NB4 (cell line): ENCODE measurements around the gene UTRN.

Experiments
- POLR2A ChIP-seq: IDR thresholded peaks from 2 replicates; pipeline ENCODE4 v1.6.1; 2011; ENCODE audit warnings: mild to moderate bottlenecking; ENCODE audit not compliant: insufficient read length; ENCODE audit errors: extremely low read depth
- TF ChIP-seq, protein P1 (sequence below): IDR thresholded peaks from one replicate; pipeline ENCODE4 v1.5.1; 2012; ENCODE audit warnings: low read depth, low read length

DNA sequence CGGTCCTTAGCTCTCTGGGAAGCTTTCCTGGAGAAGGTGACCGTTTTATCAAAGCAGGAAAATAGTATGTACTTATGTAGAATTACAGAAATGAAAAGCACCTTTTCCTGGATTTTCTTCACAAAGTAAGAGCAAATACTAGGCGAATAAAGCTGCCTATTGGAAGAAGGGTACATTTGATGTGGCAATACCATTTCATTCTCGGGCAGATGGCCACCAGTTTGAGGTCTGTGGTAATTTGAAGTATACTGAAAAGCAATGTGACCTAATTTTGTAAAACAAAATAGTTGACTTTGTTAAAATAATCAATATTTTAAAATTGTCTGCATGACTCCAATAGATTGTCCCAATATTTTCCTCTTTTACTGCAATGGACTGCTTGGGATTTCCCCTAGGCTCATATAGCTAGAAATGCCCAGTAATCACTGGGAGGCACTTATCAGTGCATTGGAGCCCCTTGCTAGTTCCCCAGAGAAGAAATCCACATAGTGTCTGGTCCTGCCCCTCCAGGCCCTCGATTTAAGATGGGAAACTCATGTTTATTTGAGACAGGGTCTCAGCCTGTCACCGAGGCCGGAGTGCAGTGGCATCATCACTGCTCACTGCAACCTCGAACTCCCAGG lies 7.4 kb upstream of the UTRN start:
- TF ChIP-seq, protein P1, sequence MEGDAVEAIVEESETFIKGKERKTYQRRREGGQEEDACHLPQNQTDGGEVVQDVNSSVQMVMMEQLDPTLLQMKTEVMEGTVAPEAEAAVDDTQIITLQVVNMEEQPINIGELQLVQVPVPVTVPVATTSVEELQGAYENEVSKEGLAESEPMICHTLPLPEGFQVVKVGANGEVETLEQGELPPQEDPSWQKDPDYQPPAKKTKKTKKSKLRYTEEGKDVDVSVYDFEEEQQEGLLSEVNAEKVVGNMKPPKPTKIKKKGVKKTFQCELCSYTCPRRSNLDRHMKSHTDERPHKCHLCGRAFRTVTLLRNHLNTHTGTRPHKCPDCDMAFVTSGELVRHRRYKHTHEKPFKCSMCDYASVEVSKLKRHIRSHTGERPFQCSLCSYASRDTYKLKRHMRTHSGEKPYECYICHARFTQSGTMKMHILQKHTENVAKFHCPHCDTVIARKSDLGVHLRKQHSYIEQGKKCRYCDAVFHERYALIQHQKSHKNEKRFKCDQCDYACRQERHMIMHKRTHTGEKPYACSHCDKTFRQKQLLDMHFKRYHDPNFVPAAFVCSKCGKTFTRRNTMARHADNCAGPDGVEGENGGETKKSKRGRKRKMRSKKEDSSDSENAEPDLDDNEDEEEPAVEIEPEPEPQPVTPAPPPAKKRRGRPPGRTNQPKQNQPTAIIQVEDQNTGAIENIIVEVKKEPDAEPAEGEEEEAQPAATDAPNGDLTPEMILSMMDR: no peak
- TF ChIP-seq POLR2A: no peak
